GM19351 (cell line): ENCODE measurements around the gene DNASE1L1.
A peak's percentile ranks its signal among the peaks of the same experiment; 100 is the strongest.

Experiments used
- ATAC-seq: cut with Tn5 transposase; IDR thresholded peaks from one replicate; pipeline ENCODE4 v1.9.1; 2021; ENCODE audit warnings: mild to moderate bottlenecking, moderate library complexity; ENCODE audit not compliant: unreplicated experiment

The DNASE1L1 gene

GRCh38 chrX:154384284-154384892, 24.7 kb downstream of the DNASE1L1 start:
- ATAC-seq: no peak

- no peak for ATAC-seq
Measured at GRCh38 chrX:154383359-154384283, 25.4 kb downstream of the DNASE1L1 start.

GRCh38 chrX:154382483-154383069, 26.5 kb downstream of the DNASE1L1 start:
- ATAC-seq: no peak

GRCh38 chrX:154381271-154381670, 27.8 kb downstream of the DNASE1L1 start:
- no peak for ATAC-seq

GRCh38 chrX:154380787-154381186, 28.3 kb downstream of the DNASE1L1 start:
- ATAC-seq: no peak

DNA sequence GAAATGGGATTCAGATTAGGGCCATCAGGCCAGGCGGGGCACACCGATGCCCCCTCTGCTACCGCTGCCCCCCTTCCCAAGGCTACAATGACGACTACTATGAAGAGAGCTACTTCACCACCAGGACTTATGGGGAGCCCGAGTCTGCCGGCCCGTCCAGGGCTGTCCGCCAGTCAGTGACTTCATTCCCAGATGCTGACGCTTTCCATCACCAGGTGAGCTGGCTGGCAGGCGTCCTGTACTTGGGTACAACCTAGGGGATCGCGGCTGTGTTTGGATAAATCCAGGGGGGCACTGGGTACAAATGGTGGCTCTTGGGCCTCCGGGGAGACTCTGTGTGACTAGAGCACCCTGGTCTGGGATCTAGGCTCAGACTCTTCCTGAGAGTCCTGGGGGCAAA, 28.9 kb downstream of the DNASE1L1 start:
- no peak for ATAC-seq

- no peak for ATAC-seq
Measured at GRCh38 chrX:154379569-154379951, 29.5 kb downstream of the DNASE1L1 start.

- peak; percentile 75 for ATAC-seq
Measured at GRCh38 chrX:154378799-154379568, 30.1 kb downstream of the DNASE1L1 start, which contains the start of gene EMD. EMD (plus strand) TSS chrX:154379295; CDS start chrX:154379485, 190 bp downstream.

- ATAC-seq: peak; percentile 0
Measured at GRCh38 chrX:154378059-154378798, 30.8 kb downstream of the DNASE1L1 start.

- no peak for ATAC-seq
Measured at GRCh38 chrX:154376774-154377173, 32.3 kb downstream of the DNASE1L1 start.

GRCh38 chrX:154375156-154375504, 33.9 kb downstream of the DNASE1L1 start:
- ATAC-seq: no peak

DNA sequence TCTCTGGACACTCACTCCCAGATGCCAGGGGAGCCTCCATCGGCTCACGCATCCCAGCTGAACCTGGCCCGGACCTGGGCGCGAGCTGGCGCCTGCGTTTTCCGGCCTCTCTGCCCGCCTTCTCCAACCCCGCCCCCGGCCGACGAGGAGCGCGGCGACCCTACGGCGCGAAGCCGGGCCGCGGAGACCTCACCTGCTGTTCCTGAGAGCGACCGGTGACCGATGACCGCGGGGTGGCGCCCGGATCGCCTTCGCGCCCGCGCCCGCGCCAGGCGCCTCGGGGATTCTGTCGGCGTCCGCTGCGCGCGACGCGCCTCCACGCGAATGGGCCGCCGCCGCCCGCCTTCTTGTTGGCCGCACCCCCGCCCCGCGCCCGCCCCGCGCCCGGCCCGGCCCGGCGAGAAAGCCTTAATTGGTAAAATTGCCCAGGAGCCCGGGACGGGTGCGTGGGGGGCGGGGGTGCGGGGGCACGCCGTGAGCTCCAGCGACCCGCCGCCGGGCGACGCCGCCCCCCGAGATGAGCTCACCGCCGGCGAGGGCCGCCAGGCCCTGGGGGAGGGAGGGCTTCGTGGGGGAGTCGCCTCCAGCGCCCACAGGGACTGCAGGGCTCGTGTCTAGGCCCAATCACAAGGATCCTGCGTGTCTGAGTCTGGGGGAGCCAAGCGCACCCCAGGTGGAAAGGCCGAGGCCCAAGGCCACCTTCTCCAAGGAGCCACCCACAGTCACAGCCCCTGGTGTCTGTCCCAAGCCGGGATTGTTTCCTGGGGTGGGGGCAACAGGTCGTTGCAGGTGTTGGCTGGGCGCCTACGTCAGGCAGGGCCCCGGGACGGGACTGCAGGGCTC, 34.5 kb downstream of the DNASE1L1 start, which contains the start of gene FLNA:
TSS of gene FLNA (minus strand) at position 322 of the 843 bp plus-strand sequence. CDS start 3,389 bp downstream, outside the sequence.
- ATAC-seq: no peak

DNA sequence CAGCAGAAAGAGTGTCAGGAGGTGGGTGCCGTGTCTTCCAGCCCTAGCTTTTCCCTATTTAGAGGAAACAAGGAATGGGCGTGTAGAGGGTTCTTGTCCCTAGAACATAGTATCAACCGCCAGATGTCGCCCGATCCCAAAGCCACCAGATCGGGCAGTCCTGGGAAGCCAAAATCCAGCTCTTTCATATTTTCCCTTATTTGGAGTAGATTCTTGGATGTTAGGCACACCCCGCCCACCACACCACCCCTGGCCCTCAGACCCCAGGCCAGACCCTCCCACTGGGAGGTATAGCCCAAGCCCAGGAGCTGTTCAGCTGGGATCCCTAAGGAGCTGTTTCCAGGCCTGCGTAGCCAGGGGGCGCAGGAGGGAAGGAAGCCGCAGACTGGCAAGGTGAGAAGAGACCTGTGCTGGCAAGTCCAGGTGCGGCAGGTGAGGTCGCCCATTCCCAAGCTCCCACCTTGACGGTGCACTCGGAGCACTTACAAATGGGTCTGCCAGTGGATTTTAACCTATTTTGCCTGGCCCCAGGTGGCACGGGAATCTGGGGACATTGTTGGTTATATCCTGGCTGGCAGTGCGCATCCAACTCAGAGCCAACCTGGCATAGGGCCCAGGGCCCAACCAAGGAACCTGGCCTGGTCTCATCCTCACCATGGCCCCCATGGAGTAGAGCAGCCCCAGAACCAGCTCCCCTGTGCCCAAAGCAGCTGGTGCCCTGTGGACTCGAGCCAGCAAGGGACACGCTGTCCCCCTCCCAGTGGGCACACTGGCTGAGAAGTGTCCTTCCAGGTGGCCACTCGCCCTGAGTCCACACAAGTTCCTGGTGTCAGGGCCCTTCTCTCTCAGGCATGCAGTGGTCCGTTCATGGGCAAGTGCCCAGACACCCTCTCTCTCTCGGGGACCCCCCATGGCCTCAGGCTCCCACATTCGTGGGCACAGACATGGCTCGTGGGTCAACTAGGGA, 35.4 kb downstream of the DNASE1L1 start:
- ATAC-seq: no peak

GRCh38 chrX:154372612-154373022, 36.4 kb downstream of the DNASE1L1 start:
- no peak for ATAC-seq

DNA sequence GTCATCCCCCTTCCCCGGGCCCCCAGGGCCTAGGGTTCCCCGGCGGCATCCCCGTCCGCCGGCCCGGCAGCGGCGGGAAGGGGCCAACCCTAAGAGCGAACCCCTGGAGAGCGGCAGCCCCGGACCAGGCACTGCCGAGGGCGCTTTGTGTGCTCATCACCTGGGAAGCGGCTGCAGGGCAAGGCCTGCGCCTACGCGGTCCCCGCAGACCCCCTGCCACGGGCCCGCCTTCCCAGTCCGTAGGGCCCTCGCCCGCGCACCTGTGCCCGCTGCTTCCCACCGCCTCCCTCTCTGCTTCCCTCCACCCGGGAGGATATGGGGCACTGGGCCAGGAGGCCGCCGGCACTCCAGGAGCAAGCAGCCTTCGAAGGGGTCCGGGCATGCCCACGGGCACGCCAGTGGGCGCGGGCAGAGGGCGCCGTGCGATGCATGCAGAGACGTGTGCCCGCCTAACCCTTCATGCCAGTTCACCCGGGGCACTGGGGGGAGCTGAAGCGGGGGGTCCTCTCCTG, 37.2 kb downstream of the DNASE1L1 start:
- peak; percentile 7 for ATAC-seq

DNA sequence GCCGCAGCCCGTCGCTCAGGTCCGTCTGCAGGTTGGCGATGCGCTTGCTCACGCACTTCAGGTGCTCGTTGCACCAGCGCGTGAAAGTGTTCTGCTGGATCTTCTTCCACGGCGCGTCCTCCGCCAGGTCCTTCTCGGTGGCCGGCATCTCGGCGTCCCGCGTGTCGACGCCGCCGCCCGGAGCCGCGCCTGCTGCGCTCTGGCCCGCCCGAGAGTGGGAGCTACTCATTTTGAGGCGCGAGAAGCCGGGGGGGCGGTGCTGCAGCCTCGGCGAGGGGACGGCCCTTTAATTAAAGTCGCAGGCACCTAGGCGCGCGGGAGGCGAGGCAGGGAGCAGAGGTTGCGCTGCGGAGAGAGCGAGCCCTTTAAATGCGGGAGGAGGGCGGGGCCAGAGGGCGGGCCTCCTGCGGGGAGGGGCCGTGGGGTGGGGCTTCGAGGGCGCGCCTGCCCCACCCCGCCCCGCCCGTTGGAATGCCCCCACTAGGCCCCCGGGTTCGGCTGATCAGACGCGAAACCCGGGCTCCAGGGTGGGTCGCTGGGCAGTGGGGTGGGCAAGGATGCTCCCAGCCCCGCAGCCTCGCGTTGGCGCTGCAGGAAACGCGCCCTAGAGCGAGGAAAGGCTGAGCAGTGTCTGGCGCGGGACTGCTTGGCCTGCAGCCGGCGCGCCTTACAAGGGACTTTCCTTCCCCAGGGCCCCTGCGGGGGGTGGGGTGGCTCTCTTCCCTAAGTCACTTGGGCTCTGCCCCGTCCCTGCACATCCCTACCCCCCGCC, 37.9 kb downstream of the DNASE1L1 start:
- ATAC-seq: peak; percentile 54
